Measurements from ENCODE around the gene MYCBP. TPM values are rescaled to one million over a fixed set of nuclear protein-coding genes. Genes with fewer than 3 reads are reported as not detected.

MYCBP gene
- total RNA-seq, 1 experiment from 2014 or later: 31.6 TPM

- H3K36me3 ChIP-seq (ENCODE audit: insufficient read depth, low read length, poor library complexity, severe bottlenecking): no peaks in the 10 kb centered on the region
- intact Hi-C loops (cut with micrococcal nuclease; ENCODE audit: unreplicated experiment): no loop called here
- H3K4me1 ChIP-seq (ENCODE audit: insufficient read depth, low read length, poor library complexity, severe bottlenecking): no peaks in the 10 kb centered on the region
- no peak overlapping the region for H3K4me3 ChIP-seq (ENCODE audit: low read depth, low read length, poor library complexity, severe bottlenecking)
- no TSS peak for BruUV-seq (replicated peaks)
- H3K27me3 ChIP-seq (replicated peaks; ENCODE audit: insufficient read depth, low read depth, low read length, poor library complexity): no peaks in the 10 kb centered on the region
- TF ChIP-seq, protein P1, sequence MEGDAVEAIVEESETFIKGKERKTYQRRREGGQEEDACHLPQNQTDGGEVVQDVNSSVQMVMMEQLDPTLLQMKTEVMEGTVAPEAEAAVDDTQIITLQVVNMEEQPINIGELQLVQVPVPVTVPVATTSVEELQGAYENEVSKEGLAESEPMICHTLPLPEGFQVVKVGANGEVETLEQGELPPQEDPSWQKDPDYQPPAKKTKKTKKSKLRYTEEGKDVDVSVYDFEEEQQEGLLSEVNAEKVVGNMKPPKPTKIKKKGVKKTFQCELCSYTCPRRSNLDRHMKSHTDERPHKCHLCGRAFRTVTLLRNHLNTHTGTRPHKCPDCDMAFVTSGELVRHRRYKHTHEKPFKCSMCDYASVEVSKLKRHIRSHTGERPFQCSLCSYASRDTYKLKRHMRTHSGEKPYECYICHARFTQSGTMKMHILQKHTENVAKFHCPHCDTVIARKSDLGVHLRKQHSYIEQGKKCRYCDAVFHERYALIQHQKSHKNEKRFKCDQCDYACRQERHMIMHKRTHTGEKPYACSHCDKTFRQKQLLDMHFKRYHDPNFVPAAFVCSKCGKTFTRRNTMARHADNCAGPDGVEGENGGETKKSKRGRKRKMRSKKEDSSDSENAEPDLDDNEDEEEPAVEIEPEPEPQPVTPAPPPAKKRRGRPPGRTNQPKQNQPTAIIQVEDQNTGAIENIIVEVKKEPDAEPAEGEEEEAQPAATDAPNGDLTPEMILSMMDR (conservative IDR thresholded peaks at IDR 0.05; ENCODE audit: low read depth, low read length): no peak
- TF ChIP-seq EZH2 (IDR thresholded peaks at IDR 0.05; ENCODE audit: borderline replicate concordance, low read depth, low read length, poor library complexity, severe bottlenecking): no peak
- H3K27ac ChIP-seq (ENCODE audit: low read depth, low read length, poor library complexity, severe bottlenecking): no peak overlapping the region
- no peak for DNase-seq (ENCODE audit: low spot score)
- CTCF ChIA-PET: no interaction called here
- H3K9me3 ChIP-seq (ENCODE audit: low read depth, low read length, poor library complexity, severe bottlenecking): no peaks in the 10 kb centered on the region
- POLR2A ChIA-PET (ENCODE audit: low non-redundant PET): no interaction called here
These were observed 18.6 kb upstream of the MYCBP start for GRCh38 chr1:38891753-38892152.

DNA sequence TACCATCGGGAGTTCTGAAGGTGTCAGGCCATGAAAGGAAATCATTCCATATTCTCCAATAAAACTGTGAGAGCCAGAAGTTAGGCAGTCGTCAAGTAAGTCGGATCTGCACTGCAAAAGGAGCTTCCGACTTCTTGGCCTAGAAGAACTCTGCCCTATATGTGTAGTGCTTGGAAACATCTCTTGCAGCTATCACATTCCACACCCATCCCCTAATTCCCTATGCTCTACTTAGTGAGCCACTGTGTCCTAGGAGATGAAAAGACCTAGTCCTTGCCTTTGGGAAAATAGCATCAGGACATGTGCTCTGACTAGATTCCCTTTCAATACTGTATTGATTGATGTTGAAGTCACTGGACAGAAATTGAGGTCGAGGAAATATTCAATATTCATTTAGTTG is 16.4 kb upstream of the MYCBP start:
- DNase-seq (ENCODE audit: low spot score): no peak
- ChIA-PET CTCF (no interaction called here), POLR2A (ENCODE audit: low non-redundant PET) (no interaction called here)
- Histone ChIP-seq H3K36me3 (ENCODE audit: insufficient read depth, low read length, poor library complexity, severe bottlenecking) (no peaks in the 10 kb centered on the region), H3K9me3 (ENCODE audit: low read depth, low read length, poor library complexity, severe bottlenecking) (no peaks in the 10 kb centered on the region), H3K27ac (ENCODE audit: low read depth, low read length, poor library complexity, severe bottlenecking) (no peak overlapping the region), H3K27me3 (replicated peaks; ENCODE audit: insufficient read depth, low read depth, low read length, poor library complexity) (no peaks in the 10 kb centered on the region), H3K4me3 (ENCODE audit: low read depth, low read length, poor library complexity, severe bottlenecking) (no peak overlapping the region), H3K4me1 (ENCODE audit: insufficient read depth, low read length, poor library complexity, severe bottlenecking) (no peaks in the 10 kb centered on the region)
- TF ChIP-seq EZH2 (IDR thresholded peaks at IDR 0.05; ENCODE audit: borderline replicate concordance, low read depth, low read length, poor library complexity, severe bottlenecking): no peak
- TF ChIP-seq, protein P1 (conservative IDR thresholded peaks at IDR 0.05; ENCODE audit: low read depth, low read length): no peak
- no TSS peak for BruUV-seq (replicated peaks)
- intact Hi-C loops (cut with micrococcal nuclease; ENCODE audit: unreplicated experiment): no loop called here

- Histone ChIP-seq H3K4me1 (ENCODE audit: insufficient read depth, low read length, poor library complexity, severe bottlenecking) (no peaks in the 10 kb centered on the region), H3K4me3 (ENCODE audit: low read depth, low read length, poor library complexity, severe bottlenecking) (no peak overlapping the region), H3K27me3 (replicated peaks; ENCODE audit: insufficient read depth, low read depth, low read length, poor library complexity) (no peaks in the 10 kb centered on the region), H3K27ac (ENCODE audit: low read depth, low read length, poor library complexity, severe bottlenecking) (no peak overlapping the region), H3K36me3 (ENCODE audit: insufficient read depth, low read length, poor library complexity, severe bottlenecking) (no peaks in the 10 kb centered on the region), H3K9me3 (ENCODE audit: low read depth, low read length, poor library complexity, severe bottlenecking) (no peaks in the 10 kb centered on the region)
- no TSS peak for BruUV-seq (replicated peaks)
- ChIA-PET CTCF (no interaction called here), POLR2A (ENCODE audit: low non-redundant PET) (no interaction called here)
- no peak for TF ChIP-seq EZH2 (IDR thresholded peaks at IDR 0.05; ENCODE audit: borderline replicate concordance, low read depth, low read length, poor library complexity, severe bottlenecking)
- TF ChIP-seq, protein P1 (conservative IDR thresholded peaks at IDR 0.05; ENCODE audit: low read depth, low read length): no peak
- no peak for DNase-seq (ENCODE audit: low spot score)
- intact Hi-C loops (cut with micrococcal nuclease; ENCODE audit: unreplicated experiment): no loop called here
These were observed 15.5 kb upstream of the MYCBP start for GRCh38 chr1:38888423-38889333.
